HG03139 (cell line): ENCODE data around the gene ZNF491.
A peak's percentile ranks its signal among the peaks of the same experiment; 100 is the strongest.
"Not testable (repeated sequence)": the region's sequence is repeated elsewhere in the genome, so short reads cannot be mapped to it uniquely, and the experiment has no call there.

Experiments
- ATAC-seq: cut with Tn5 transposase; IDR thresholded peaks from one replicate; pipeline ENCODE4 v1.9.1; 2021; ENCODE audit not compliant: unreplicated experiment

ZNF491 gene

GRCh38 chr19:11806354-11807098, 8.2 kb downstream of the ZNF491 start:
- ATAC-seq = no peak

- ATAC-seq = no peak
Observed at GRCh38 chr19:11807099-11807380, 8.7 kb downstream of the ZNF491 start.

- ATAC-seq = no peak
Observed at GRCh38 chr19:11813703-11814028, 15.3 kb downstream of the ZNF491 start.

- ATAC-seq = peak; percentile 98
Observed at GRCh38 chr19:11814029-11814699, 15.8 kb downstream of the ZNF491 start, which contains the start of gene ZNF440. ZNF440 (plus strand) TSS chr19:11814273; CDS start chr19:11814448, 175 bp downstream.

GRCh38 chr19:11814700-11815035, 16.3 kb downstream of the ZNF491 start:
- no peak for ATAC-seq

GRCh38 chr19:11821474-11822109, 23.3 kb downstream of the ZNF491 start:
- no peak for ATAC-seq

GRCh38 chr19:11828957-11829876, 30.9 kb downstream of the ZNF491 start:
- not testable (repeated sequence) for ATAC-seq

GRCh38 chr19:11832253-11832912, 34.1 kb downstream of the ZNF491 start:
- ATAC-seq = no peak

- ATAC-seq = no peak
Observed at GRCh38 chr19:11833541-11833940, 35.2 kb downstream of the ZNF491 start.

GRCh38 chr19:11835626-11836066, 37.3 kb downstream of the ZNF491 start:
- not testable (repeated sequence) for ATAC-seq

- no peak for ATAC-seq
Observed at GRCh38 chr19:11843722-11844121, 45.4 kb downstream of the ZNF491 start.

GRCh38 chr19:11847615-11848014, 49.3 kb downstream of the ZNF491 start:
- not testable (repeated sequence) for ATAC-seq

- ATAC-seq = no peak
Observed at GRCh38 chr19:11848200-11848593, 49.9 kb downstream of the ZNF491 start.

- no peak for ATAC-seq
Observed at GRCh38 chr19:11848594-11849469, 50.5 kb downstream of the ZNF491 start, which contains the start of gene ZNF439. ZNF439 (plus strand) TSS chr19:11848726; CDS start chr19:11848868, 142 bp downstream.

GRCh38 chr19:11850289-11850688, 52.0 kb downstream of the ZNF491 start:
- ATAC-seq = not testable (repeated sequence)

GRCh38 chr19:11853358-11853757, 55.0 kb downstream of the ZNF491 start:
- no peak for ATAC-seq

GRCh38 chr19:11856596-11857250, 58.4 kb downstream of the ZNF491 start:
- no peak for ATAC-seq
